Activated CD4-positive, alpha-beta T cell treated with anti-CD3 and anti-CD28 coated beads, Interleukin-2, Interleukin-4, amounts not matched to agents 100 ng/mL and 50 ng/mL, durations not matched to agents 16 hours and 8 hours (primary cell): ENCODE data around the gene BEND6.
"Not testable (repeated sequence)": the region's sequence is repeated elsewhere in the genome, so short reads cannot be mapped to it uniquely, and the experiment has no call there.

Experiments used
- DNase-seq: peaks from one replicate; pipeline ENCODE4 v3.0.0-alpha.2; 2020; ENCODE audit warnings: low spot score

BEND6 gene

GRCh38 chr6:56984361-56984760 is 29.5 kb downstream of the BEND6 start:
- no peak for DNase-seq

- DNase-seq, result no peak
Measured at GRCh38 chr6:56984884-56985283, 30.0 kb downstream of the BEND6 start.

DNA sequence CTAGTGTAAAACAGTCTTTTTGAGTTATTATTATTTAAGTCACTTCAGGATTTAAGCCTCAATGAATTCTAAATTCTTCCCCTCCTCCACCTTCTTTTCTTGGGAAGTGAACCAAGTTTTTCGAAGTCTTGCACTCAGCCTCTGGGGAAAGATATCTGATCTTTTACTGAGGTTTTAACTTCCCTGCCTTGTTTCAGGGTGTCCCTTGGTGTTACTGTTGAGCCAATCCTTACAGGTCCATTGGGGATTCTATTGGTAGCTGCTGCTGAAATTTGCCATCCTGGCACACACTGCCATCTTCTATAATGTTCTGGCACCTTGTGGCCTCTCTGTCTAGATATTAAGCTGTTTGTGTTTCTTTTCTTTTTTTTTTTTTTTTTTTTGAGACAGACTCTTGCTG is 31.7 kb downstream of the BEND6 start:
- no peak for DNase-seq

- no peak for DNase-seq
Measured at GRCh38 chr6:56988145-56988544, 33.2 kb downstream of the BEND6 start.

- no peak for DNase-seq
Measured at GRCh38 chr6:56992036-56992435, 37.1 kb downstream of the BEND6 start.

GRCh38 chr6:56992703-56993102 is 37.8 kb downstream of the BEND6 start:
- DNase-seq, result no peak

DNA sequence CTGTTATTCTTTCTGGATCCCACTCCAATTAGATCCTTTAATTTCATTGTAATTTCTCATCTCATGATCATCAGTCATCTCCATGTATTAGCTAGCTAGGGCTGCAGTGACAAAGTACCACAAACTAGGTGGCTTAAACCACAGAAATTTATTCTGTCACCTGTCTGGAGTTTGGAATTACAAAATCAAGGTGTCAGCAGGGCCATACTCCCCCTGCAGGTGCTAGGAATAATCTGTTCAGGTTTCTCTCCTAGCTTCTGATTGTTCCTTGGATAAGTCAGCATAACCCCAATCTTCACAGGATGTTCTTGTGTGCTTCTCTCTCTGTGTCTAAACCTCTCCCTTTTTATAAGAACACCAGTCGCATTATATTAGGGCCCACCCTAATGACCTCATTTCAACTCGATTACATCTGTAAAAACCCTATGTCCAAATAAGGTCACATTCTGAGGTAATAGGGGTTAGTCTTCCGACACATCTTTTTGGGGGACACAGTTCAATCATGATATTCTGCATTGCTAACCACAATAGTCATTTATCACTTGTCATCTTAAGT is 40.5 kb downstream of the BEND6 start:
- DNase-seq, result no peak

GRCh38 chr6:56996401-56996800 is 41.5 kb downstream of the BEND6 start:
- DNase-seq, result no peak

GRCh38 chr6:56999049-56999448 is 44.1 kb downstream of the BEND6 start:
- no peak for DNase-seq

GRCh38 chr6:56999748-57000147 is 44.8 kb downstream of the BEND6 start:
- DNase-seq, result not testable (repeated sequence)

- no peak for DNase-seq
Measured at GRCh38 chr6:57002197-57002596, 47.3 kb downstream of the BEND6 start.

DNA sequence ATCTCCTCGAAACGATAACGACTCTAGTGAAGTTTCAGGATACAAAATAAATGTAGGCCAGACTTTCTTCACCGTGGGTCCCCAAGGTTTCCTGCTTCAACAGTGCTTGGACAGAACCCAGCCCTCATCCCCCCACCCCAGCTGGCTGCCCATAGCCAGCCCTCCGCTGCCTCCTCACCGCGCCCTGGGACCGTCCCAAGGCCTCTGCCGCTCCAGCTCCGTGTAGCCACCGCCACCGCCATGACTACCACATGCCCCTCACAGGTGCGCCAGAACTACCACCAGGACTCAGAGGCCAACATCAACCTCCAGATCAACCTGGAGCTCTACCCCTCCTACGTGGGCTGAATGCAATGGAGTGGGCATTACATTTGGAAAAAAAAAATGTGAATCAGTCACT is 49.4 kb downstream of the BEND6 start:
- no peak for DNase-seq

GRCh38 chr6:57006101-57006500 is 51.2 kb downstream of the BEND6 start:
- no peak for DNase-seq

GRCh38 chr6:57008069-57008468 is 53.2 kb downstream of the BEND6 start:
- DNase-seq, result not testable (repeated sequence)

DNA sequence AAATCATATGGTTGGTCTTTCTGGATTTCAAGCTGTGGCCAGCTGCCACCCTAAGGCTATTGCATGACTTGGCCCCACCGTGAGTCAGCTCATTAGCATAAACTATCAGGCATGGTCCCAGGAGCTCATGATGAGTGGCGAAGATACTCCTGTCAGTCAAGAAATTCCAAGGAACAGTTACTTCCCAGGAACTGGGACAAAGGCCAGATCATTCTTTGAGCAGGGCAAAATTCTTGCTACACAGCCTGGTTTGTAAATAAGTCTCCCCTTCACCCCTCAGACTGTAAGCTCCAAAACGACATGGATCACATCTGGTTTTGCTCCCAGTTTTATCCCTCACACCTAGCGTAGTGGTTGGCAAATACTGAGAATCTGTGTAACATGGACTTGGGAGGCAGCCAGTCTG is 58.6 kb downstream of the BEND6 start:
- no peak for DNase-seq

- no peak for DNase-seq
Measured at GRCh38 chr6:57017069-57017468, 62.2 kb downstream of the BEND6 start.

DNA sequence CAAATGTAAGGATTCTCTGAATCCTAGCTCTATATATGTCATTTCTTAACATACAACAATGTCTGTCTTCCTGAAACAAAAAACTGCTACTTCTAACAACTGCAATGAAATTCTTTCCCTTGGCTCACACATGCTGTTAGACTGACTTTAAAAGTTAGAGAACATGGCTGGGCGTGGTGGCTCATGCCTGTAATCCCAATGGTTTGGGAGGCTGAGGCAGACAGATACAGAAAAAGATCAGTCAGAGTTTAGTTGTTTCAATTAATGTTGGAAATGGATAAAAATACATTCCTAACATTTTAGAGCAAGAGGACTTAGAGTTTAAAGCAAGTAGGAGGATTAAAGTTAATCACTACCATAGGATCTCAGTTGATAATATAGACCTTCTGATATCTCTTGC is 62.9 kb downstream of the BEND6 start:
- no peak for DNase-seq

DNA sequence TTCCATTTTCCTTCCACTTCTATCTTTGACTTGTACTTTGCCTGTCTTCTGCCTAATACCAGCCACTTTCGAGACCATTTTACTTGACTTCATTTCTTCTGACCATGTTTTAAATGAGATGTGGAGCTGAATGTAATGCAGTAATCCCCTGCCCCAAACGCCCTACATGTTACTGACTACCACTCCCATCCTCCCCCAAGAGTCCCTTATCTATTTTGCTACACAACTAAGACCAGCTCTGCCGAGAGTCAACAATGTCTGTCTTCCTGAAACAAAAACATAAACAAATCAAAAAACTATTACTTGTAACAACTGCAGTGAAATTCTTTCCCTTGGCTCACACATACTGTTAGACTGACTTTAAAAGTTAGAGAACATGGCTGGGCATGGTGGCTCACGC is 64.5 kb downstream of the BEND6 start:
- DNase-seq, result no peak

DNA sequence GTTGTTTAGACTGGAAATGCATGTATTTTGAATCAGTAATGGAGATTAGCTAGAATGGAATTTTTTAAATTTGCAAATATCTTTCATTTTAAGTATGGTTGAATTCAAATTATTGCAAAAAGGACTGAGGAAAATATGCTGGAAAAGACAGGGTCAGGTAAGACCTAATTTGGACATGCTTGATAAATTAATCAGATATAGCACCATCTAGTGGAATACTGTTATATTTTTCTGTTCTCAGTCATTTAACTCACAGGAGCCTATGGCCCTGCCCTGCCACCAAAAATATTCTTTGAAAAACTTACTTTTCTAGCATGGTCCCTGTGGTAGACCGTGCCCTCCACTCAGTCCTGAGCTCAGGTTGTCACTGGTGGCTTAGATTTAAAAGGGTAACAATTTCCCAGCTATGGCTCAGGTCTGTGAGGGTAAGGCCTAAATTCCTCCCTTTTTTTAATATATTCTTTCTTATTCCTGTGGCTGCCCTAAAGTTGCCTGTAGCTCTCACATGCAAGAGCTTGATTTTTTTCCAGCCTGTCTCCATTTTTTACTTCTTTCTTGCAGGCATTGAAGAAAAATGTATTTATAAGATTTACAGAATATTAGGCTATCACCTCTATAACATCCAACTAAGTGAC is 66.3 kb downstream of the BEND6 start:
- DNase-seq, result peak; percentile 50

DNA sequence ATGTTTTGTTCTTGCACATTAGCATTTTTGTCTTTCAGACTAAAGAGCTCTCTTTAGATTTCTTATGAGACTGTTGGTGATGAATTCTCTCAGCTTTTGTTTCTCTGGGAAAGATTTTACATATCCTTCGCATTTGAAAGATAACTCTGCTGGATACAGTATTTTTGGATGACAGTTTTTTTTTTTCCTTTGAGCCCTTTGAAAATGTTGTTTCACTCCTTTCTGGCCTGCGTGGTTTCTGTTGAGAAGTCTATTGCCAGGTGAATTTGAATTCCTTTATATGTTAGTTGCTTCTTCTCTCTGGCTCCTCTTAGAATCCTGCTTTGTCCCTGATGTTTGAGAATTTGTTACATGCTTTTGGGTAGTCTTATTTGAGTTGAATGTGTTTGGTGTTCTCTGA is 69.4 kb downstream of the BEND6 start:
- DNase-seq, result no peak

DNA sequence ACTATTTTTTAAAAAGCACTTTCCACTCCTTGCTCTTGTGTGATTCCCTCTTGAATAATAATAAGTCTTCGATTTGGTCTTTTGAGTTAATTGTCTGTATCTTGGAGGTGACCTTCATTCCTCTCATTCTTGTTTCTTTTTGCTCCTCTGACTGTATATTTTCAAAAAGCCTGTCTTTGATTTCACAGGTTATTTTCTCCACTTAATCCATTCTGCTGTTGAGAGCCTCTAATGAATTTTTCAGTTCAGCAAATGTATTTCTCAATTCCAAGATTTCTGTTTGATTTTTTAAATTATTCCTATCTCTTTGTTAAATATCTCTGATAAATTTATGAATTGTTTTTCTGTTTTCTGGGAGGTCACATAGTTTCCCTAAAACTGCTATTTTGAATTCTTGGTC is 69.9 kb downstream of the BEND6 start:
- no peak for DNase-seq

DNA sequence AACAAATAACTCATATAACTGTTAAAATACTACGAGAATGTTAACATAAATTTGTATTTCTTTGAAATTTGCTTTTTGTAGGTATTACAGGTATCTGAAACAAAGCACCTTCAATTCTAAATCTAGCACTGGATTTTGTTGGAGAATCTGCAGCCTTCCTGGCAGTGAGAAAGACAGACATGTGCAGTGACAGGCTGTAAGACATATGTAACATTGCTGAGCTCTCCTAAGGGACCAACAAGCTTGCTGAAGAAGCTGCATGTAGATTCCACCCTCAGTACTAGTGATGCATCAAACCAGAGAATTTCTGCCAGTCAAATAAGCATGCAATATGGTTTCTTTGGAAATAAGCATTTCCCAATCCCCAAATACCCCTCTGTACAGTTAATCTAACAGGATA is 71.1 kb downstream of the BEND6 start:
- no peak for DNase-seq

GRCh38 chr6:57027301-57027700 is 72.4 kb downstream of the BEND6 start:
- DNase-seq, result no peak

DNA sequence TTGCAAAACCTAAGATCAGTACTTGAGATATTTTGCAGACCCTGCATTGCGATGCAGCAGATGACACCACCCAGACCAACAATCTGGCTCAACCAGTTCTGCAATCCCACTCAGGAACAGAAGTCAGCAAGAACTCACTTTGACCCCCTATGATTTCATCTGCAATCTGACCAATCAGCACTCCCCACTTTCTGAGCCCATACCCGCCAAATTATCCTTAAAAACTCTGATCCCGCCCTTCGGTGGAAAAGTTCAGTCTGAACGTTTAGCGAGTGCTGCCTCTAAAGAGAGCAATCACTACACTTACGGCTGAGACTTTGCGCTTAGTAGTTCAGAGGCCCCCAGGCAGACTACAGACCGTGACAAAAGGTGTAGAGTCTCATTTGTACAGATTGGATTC is 74.3 kb downstream of the BEND6 start:
- no peak for DNase-seq
